ENCODE results near the gene MAPK6. TPM values are rescaled to one million over a fixed set of nuclear protein-coding genes. Genes with fewer than 3 reads are reported as not detected.

MAPK6 gene
- total RNA-seq, 1 experiment from 2014 or later, result 35.9 TPM

DNA sequence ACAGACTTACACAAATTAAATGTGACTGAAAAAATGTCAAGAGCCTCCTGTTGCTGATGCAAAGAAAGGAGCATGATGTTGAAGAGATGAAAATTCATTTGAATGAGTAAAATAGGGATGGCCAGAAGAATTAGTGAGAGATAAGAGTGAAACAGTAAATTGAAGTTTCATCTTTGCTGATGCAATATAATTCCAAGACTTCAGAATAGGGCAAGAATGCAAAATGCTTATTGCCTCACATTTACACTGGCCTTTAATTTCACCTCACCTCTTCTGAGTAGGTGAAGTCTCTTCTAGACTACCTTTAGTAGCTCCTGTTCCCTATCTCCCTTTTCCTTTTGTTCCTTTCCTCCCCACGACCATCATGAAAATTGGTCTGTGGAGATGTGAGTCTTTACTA, 15.3 kb upstream of the MAPK6 start:
- intact Hi-C loops (cut with micrococcal nuclease; ENCODE audit: unreplicated experiment), result no loop called here
- no peaks in the 10 kb centered on the region for H3K36me3 Mint-ChIP-seq (ENCODE audit: insufficient read depth, unreplicated experiment)
- CTCF ChIA-PET, result interaction anchor here (0.6 kb wide), 1 partner anchor 1105 kb away, joined by 4 read pairs; no protein-coding TSS in a partner anchor
- H3K4me3 Mint-ChIP-seq (ENCODE audit: low read depth, unreplicated experiment), result no peak overlapping the region
- no peak for DNase-seq
- no TSS peak for BruUV-seq (replicated peaks)
- H3K27ac Mint-ChIP-seq (ENCODE audit: unreplicated experiment), result no peak overlapping the region
- no peaks in the 10 kb centered on the region for H3K9me3 Mint-ChIP-seq (ENCODE audit: low read depth, unreplicated experiment)
- no peaks in the 10 kb centered on the region for H3K27me3 Mint-ChIP-seq (ENCODE audit: unreplicated experiment)
- H3K4me1 Mint-ChIP-seq (ENCODE audit: low read depth, unreplicated experiment), result peaks cover 4% of the 10 kb centered on the region
- TF ChIP-seq, protein P1, sequence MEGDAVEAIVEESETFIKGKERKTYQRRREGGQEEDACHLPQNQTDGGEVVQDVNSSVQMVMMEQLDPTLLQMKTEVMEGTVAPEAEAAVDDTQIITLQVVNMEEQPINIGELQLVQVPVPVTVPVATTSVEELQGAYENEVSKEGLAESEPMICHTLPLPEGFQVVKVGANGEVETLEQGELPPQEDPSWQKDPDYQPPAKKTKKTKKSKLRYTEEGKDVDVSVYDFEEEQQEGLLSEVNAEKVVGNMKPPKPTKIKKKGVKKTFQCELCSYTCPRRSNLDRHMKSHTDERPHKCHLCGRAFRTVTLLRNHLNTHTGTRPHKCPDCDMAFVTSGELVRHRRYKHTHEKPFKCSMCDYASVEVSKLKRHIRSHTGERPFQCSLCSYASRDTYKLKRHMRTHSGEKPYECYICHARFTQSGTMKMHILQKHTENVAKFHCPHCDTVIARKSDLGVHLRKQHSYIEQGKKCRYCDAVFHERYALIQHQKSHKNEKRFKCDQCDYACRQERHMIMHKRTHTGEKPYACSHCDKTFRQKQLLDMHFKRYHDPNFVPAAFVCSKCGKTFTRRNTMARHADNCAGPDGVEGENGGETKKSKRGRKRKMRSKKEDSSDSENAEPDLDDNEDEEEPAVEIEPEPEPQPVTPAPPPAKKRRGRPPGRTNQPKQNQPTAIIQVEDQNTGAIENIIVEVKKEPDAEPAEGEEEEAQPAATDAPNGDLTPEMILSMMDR (IDR thresholded peaks at IDR 0.05; ENCODE audit: unreplicated experiment), result no peak

DNA sequence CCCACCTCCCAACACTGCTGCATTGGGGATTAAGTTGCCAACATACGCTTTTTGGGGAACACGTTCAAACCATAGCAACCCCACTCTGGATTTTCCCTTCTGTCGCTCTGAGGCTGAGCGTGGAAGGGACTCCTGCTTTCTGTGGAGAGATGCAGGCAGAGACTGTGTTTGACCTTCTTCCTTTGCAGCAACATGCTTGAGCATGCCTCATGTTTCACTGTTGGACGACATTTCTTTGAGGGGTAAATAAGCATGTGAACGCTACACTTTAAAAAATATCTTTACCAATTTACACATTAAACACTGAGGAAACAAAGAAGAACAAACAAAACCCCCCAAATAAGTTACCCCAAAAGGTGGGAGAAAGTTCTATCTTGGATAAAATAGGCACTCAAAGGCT, 14.2 kb upstream of the MAPK6 start:
- CTCF ChIA-PET, result interaction anchor here (0.7 kb wide), 1 partner anchor 1141 kb away, joined by 6 read pairs; no protein-coding TSS in a partner anchor
- TF ChIP-seq, protein P1 (IDR thresholded peaks at IDR 0.05; ENCODE audit: unreplicated experiment), result no peak
- no peaks in the 10 kb centered on the region for H3K36me3 Mint-ChIP-seq (ENCODE audit: insufficient read depth, unreplicated experiment)
- H3K27ac Mint-ChIP-seq (ENCODE audit: unreplicated experiment), result no peak overlapping the region
- no TSS peak for BruUV-seq (replicated peaks)
- H3K4me3 Mint-ChIP-seq (ENCODE audit: low read depth, unreplicated experiment), result no peak overlapping the region
- no peaks in the 10 kb centered on the region for H3K9me3 Mint-ChIP-seq (ENCODE audit: low read depth, unreplicated experiment)
- no peak for DNase-seq
- intact Hi-C loops (cut with micrococcal nuclease; ENCODE audit: unreplicated experiment), result no loop called here
- no peaks in the 10 kb centered on the region for H3K27me3 Mint-ChIP-seq (ENCODE audit: unreplicated experiment)
- peaks cover 9% of the 10 kb centered on the region for H3K4me1 Mint-ChIP-seq (ENCODE audit: low read depth, unreplicated experiment)

DNA sequence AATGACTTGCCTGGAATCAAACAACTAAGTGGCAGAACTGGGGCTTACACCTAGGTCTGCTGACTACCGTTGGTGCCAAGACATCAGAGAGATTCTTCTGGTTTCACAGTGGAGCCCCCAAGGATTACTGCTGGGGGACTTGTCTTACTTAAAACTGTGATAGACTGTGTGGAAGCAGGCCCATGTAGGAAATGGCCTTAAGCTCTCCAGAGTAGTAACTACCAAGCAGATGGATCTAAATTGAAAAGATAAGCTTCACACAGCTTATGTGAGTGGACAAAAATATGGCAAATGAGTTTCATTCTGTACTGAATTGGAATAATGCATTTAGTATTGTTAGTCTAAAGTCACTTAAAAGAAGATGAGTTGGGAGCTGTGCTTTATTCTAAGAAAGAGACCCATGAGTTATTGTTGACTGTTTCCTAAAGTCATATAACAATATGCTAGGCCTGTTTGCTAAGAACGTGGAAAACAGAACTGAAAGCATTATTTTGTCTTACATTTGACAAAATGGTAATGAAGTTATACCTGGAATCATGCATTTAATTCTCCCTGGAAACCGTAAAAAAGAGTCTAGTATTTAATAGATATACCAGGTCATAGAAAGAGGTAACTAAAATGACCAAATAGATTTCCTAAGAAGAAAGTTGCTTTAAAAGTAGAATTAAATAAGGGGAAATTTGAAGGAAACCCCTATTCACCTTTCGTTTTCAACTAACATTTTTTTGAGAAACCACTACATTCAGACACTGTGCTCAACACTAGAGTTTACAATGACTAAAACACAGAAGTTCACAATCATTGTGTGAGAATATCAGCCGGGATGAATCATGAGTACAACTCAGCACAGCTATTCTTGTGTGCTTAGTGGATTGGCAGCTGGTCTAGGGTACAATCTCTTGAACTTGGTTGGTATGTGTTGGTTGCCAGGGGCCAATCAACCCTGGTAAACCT, 13.0 kb upstream of the MAPK6 start:
- no peak for DNase-seq
- no peak overlapping the region for H3K4me3 Mint-ChIP-seq (ENCODE audit: low read depth, unreplicated experiment)
- no peaks in the 10 kb centered on the region for H3K27me3 Mint-ChIP-seq (ENCODE audit: unreplicated experiment)
- intact Hi-C loops (cut with micrococcal nuclease; ENCODE audit: unreplicated experiment), result no loop called here
- H3K4me1 Mint-ChIP-seq (ENCODE audit: low read depth, unreplicated experiment), result peaks cover 14% of the 10 kb centered on the region
- no peaks in the 10 kb centered on the region for H3K36me3 Mint-ChIP-seq (ENCODE audit: insufficient read depth, unreplicated experiment)
- CTCF ChIA-PET, result no interaction called here
- no peaks in the 10 kb centered on the region for H3K9me3 Mint-ChIP-seq (ENCODE audit: low read depth, unreplicated experiment)
- no TSS peak for BruUV-seq (replicated peaks)
- TF ChIP-seq, protein P1 (IDR thresholded peaks at IDR 0.05; ENCODE audit: unreplicated experiment), result no peak
- no peak overlapping the region for H3K27ac Mint-ChIP-seq (ENCODE audit: unreplicated experiment)

DNA sequence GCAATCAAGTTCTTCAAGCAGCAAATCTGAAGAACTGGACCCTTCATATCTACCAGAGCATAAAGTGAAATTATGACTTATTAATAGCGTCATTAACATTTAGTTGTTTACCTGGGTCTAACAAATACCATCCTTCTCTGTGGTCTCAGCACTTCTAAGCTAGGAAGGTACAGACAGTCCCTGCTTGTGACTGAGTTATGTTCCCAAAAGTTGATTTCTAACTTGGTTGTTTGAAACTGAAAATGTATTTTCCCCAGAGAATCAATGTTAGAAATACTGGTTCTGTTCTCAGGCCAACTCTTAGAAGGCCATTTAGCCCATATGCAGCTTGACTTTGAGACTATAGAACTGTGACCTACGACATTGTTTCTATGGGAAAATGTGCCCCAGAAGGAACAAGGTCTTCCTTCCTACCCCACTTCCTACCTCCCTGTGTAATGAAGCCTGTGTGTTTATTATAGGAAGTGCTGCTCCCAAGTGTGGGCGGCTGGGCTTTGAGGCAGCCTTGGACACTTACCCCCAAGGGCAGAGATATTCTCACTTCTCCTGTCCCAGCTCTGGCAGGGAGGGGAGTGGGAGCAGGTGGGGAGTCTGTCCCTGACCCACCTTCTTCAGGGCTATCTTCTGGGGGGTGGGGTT, 12.2 kb upstream of the MAPK6 start:
- Mint-ChIP-seq H3K9me3 (ENCODE audit: low read depth, unreplicated experiment) (no peaks in the 10 kb centered on the region), H3K27me3 (ENCODE audit: unreplicated experiment) (no peaks in the 10 kb centered on the region), H3K27ac (ENCODE audit: unreplicated experiment) (no peak overlapping the region), H3K4me3 (ENCODE audit: low read depth, unreplicated experiment) (no peak overlapping the region), H3K36me3 (ENCODE audit: insufficient read depth, unreplicated experiment) (no peaks in the 10 kb centered on the region), H3K4me1 (ENCODE audit: low read depth, unreplicated experiment) (peaks cover 22% of the 10 kb centered on the region)
- TF ChIP-seq, protein P1 (IDR thresholded peaks at IDR 0.05; ENCODE audit: unreplicated experiment), result no peak
- intact Hi-C loops (cut with micrococcal nuclease; ENCODE audit: unreplicated experiment), result no loop called here
- CTCF ChIA-PET, result interaction anchor here (0.6 kb wide), 1 partner anchor 18 kb away, joined by 4 read pairs; no protein-coding TSS in a partner anchor
- BruUV-seq (replicated peaks), result no TSS peak
- DNase-seq, result no peak
